Caco-2 (cell line): Measurements from ENCODE around the gene KITLG. TPM values are rescaled to one million over a fixed set of nuclear protein-coding genes. Genes with fewer than 3 reads are reported as not detected.

Source experiments
- BruUV-seq: library from RNA; stranded (reverse); fragments of 400-500 nt; replicated peaks from 2 replicates; lab custom pipeline; 2021; lab: Mats Ljungman, UMichigan
- CTCF ChIA-PET: fragments of 300-600 bp; sonication (Branson Sonifier 250); formaldehyde crosslinking; loops from one replicate; lab custom pipeline; 2022; ENCODE audit warnings: antibody characterized with exemption; lab: Charles Lee
- POLR2A ChIA-PET: fragments of 300-600 bp; sonication (Branson Sonifier 250); formaldehyde crosslinking; loops from one replicate; lab custom pipeline; 2022; ENCODE audit warnings: antibody characterized with exemption; lab: Charles Lee
- DNase-seq, 2 experiments: peaks; one replicate each; pipeline versions ENCODE4 v3.0.0 to v3.0.0-alpha.2; 2020 to 2022
- H3K27me3 ChIP-seq: replicated peaks from 2 replicates; pipeline ENCODE4 v1.6.0; 2011; ENCODE audit warnings: low read length; ENCODE audit not compliant: control insufficient read depth, insufficient read depth
- H3K36me3 ChIP-seq: 2 replicates; pipeline ENCODE4 v1.5.1; 2011; ENCODE audit warnings: low read length; ENCODE audit not compliant: control insufficient read depth, insufficient read depth
- H3K4me1 ChIP-seq: fragments of 250-450 bp; sonication (Bioruptor Pico); 2 replicates; pipeline ENCODE4 v1.5.1; 2020; ENCODE audit warnings: mild to moderate bottlenecking
- H3K4me3 ChIP-seq: 2 replicates; pipeline ENCODE4 v1.5.1; 2011; ENCODE audit warnings: low read depth, mild to moderate bottlenecking, control low read depth, low read length
- H3K9me3 ChIP-seq: fragments of 250-450 bp; sonication (Bioruptor Pico); 2 replicates; pipeline ENCODE4 v1.5.1; 2020; ENCODE audit warnings: mild to moderate bottlenecking, moderate library complexity
- H3K27ac Mint-ChIP-seq: one replicate; pipeline ENCODE4 v1.8.0; 2022; ENCODE audit warnings: mixed read lengths; ENCODE audit not compliant: unreplicated experiment
- H3K27me3 Mint-ChIP-seq: one replicate; pipeline ENCODE4 v1.8.0; 2022; ENCODE audit warnings: mixed read lengths; ENCODE audit not compliant: insufficient read depth, unreplicated experiment
- H3K36me3 Mint-ChIP-seq: one replicate; pipeline ENCODE4 v1.8.0; 2022; ENCODE audit warnings: mild to moderate bottlenecking, mixed read lengths; ENCODE audit not compliant: insufficient read depth, unreplicated experiment
- H3K4me1 Mint-ChIP-seq: one replicate; pipeline ENCODE4 v1.8.0; 2022; ENCODE audit warnings: low read depth, mixed read lengths; ENCODE audit not compliant: unreplicated experiment
- H3K4me3 Mint-ChIP-seq: one replicate; pipeline ENCODE4 v1.8.0; 2022; ENCODE audit warnings: mild to moderate bottlenecking, moderate library complexity, mixed read lengths; ENCODE audit not compliant: unreplicated experiment
- H3K9me3 Mint-ChIP-seq: one replicate; pipeline ENCODE4 v1.8.0; 2022; ENCODE audit warnings: mixed read lengths; ENCODE audit not compliant: unreplicated experiment
- CTCF ChIP-seq, 2 experiments: fragments of 200-600 bp in 1 of 2; IDR thresholded peaks; 1 replicate in 1 of 2; 2 replicates in 1 of 2; pipeline versions ENCODE4 v1.5.1 to v1.8.0; 2011 to 2022; ENCODE audit warnings: antibody characterized with exemption in 1 of 2, control low read depth in 1 of 2, inconsistent platforms in 1 of 2, low read depth in 1 of 2, low read length in 1 of 2, mild to moderate bottlenecking in 1 of 2, moderate library complexity in 1 of 2; ENCODE audit not compliant: insufficient read depth in 1 of 2, severe bottlenecking in 1 of 2, unreplicated experiment in 1 of 2
- intact Hi-C: fragments of 100-400 bp; cut with micrococcal nuclease; formaldehyde crosslinking; loops from one replicate; pipeline ENCODE4 v1.10.0; 2022; ENCODE audit not compliant: unreplicated experiment
- total RNA-seq: library from RNA; stranded (reverse); gene quantifications from 2 replicates; pipeline ENCODE4 v1.2.3, GENCODE V29; 2022

Gene KITLG
- total RNA-seq, 1 experiment from 2014 or later: 200 TPM

GRCh38 chr12:88530868-88531267 lies 49.4 kb downstream of the KITLG start:
- POLR2A ChIA-PET: no interaction called here
- CTCF ChIA-PET: interaction anchor here (0.6 kb wide), 1 partner anchor 48 kb away, joined by 4 read pairs; no protein-coding TSS in a partner anchor
- H3K4me3 Mint-ChIP-seq: no peak overlapping the region
- Histone ChIP-seq H3K9me3 (no peaks in the 10 kb centered on the region), H3K4me3 (no peak overlapping the region), H3K27me3 (no peaks in the 10 kb centered on the region), H3K36me3 (no peaks in the 10 kb centered on the region; the same call in 1 of the 2 replicates), H3K4me1 (no peaks in the 10 kb centered on the region; the same call in 1 of the 2 replicates)
- no TSS peak for BruUV-seq
- no peak for TF ChIP-seq CTCF (IDR thresholded peaks at IDR 0.05; ENCODE audit: insufficient read depth in 1 of 2, low read depth in 1 of 2, low read length in 1 of 2, severe bottlenecking in 1 of 2, unreplicated experiment in 1 of 2)
- no peaks in the 10 kb centered on the region for H3K27me3 Mint-ChIP-seq
- H3K9me3 Mint-ChIP-seq: no peaks in the 10 kb centered on the region
- peaks cover 93% of the 10 kb centered on the region for H3K36me3 Mint-ChIP-seq
- H3K4me1 Mint-ChIP-seq: peaks cover 7% of the 10 kb centered on the region
- intact Hi-C loops: no loop called here
- no peak overlapping the region for H3K27ac Mint-ChIP-seq
- no peak for DNase-seq

- POLR2A ChIA-PET: no interaction called here
- no peaks in the 10 kb centered on the region; the same call in 1 of the 2 replicates for H3K36me3 ChIP-seq
- H3K27me3 ChIP-seq: no peaks in the 10 kb centered on the region
- no peak overlapping the region for H3K4me3 ChIP-seq
- DNase-seq: no peak
- H3K36me3 Mint-ChIP-seq: peaks cover 99% of the 10 kb centered on the region
- no peak overlapping the region for H3K27ac Mint-ChIP-seq
- H3K4me3 Mint-ChIP-seq: no peak overlapping the region
- intact Hi-C loops: no loop called here
- BruUV-seq: TSS peak; percentile 8
- H3K9me3 Mint-ChIP-seq: no peaks in the 10 kb centered on the region
- CTCF ChIA-PET: no interaction called here
- no peaks in the 10 kb centered on the region for H3K27me3 Mint-ChIP-seq
- H3K4me1 Mint-ChIP-seq: peaks cover 11% of the 10 kb centered on the region
- no peak for TF ChIP-seq CTCF (IDR thresholded peaks at IDR 0.05; ENCODE audit: insufficient read depth in 1 of 2, low read depth in 1 of 2, low read length in 1 of 2, severe bottlenecking in 1 of 2, unreplicated experiment in 1 of 2)
- no peaks in the 10 kb centered on the region; the same call in 1 of the 2 replicates for H3K4me1 ChIP-seq
- H3K9me3 ChIP-seq: no peaks in the 10 kb centered on the region
Observed at GRCh38 chr12:88529531-88530488, 50.5 kb downstream of the KITLG start.

- Mint-ChIP-seq H3K4me1 (peaks cover 17% of the 10 kb centered on the region), H3K4me3 (no peak overlapping the region), H3K27me3 (no peaks in the 10 kb centered on the region), H3K36me3 (peaks cover 85% of the 10 kb centered on the region), H3K9me3 (no peaks in the 10 kb centered on the region), H3K27ac (no peak overlapping the region)
- no peaks in the 10 kb centered on the region for H3K36me3 ChIP-seq
- peaks cover 18% of the 10 kb centered on the region for H3K4me1 ChIP-seq
- no peak for DNase-seq
- no peak overlapping the region for H3K4me3 ChIP-seq
- H3K27me3 ChIP-seq: no peaks in the 10 kb centered on the region
- H3K9me3 ChIP-seq: no peaks in the 10 kb centered on the region
- BruUV-seq: no TSS peak
- POLR2A ChIA-PET: no interaction called here
- no peak for TF ChIP-seq CTCF (IDR thresholded peaks at IDR 0.05; ENCODE audit: insufficient read depth in 1 of 2, low read depth in 1 of 2, low read length in 1 of 2, severe bottlenecking in 1 of 2, unreplicated experiment in 1 of 2)
- CTCF ChIA-PET: no interaction called here
- intact Hi-C loops: no loop called here
Observed at GRCh38 chr12:88522961-88523360, 57.3 kb downstream of the KITLG start.
